Measurements from ENCODE around the gene EGLN3. TPM values are rescaled to one million over a fixed set of nuclear protein-coding genes. Genes with fewer than 3 reads are reported as not detected.

Gene EGLN3
- total RNA-seq, 3 donors from 2014 or later (not counting 1 experiment from before 2014, with no cell fraction given), result 0.52 to 1.1 (median 0.57) TPM

DNA sequence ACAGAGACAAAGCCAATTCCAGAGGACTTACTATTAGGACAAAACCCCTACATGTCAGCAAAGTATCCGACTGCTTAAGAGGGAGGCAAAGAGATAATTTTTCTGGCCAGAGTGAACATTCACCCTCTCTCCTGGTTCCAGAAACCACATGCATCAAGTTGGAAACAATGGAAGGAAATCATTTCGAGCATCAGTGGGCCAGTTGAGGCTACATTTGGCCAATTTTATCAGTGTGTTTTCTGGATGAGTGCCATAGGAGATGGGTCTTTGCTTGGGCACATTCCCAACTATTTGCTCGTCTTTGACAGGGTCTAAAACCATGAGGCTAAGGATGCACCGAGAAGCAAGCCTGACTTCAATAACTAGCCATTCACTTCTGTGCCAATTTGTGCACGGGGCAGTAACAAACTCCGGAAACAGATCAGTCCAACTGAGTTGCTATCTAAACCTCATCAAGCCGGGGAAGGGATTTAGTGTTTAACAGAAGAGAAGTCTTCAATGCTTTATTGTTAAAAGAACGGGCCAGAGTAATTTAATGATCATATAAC, 17.4 kb downstream of the EGLN3 start:
- intact Hi-C loops (cut with micrococcal nuclease), result no loop called here
- ATAC-seq (no peak), DNase-seq (no peak)
- H3K27me3 Mint-ChIP-seq (ENCODE audit: low read depth in 2 of 2), result peaks cover 3 to 4% of the 10 kb centered on the region in 2 donors
- no peaks in the 10 kb centered on the region for H3K9me3 ChIP-seq (ENCODE audit: control insufficient read depth, insufficient read depth, low read length)
- 93% methylated on average over 7 of the region's 8 CpGs for WGBS (ENCODE audit: insufficient coverage)
- no peak for TF ChIP-seq CTCF (IDR thresholded peaks at IDR 0.05)
- peaks cover 0 to 2% of the 10 kb centered on the region in 2 donors for H3K9me3 Mint-ChIP-seq
- no peak overlapping the region for H3K27ac ChIP-seq (ENCODE audit: low read length)
- H3K36me3 Mint-ChIP-seq, result no peaks in the 10 kb centered on the region
- H3K4me3 Mint-ChIP-seq, result no peak overlapping the region
- H3K27ac Mint-ChIP-seq, result no peak overlapping the region
- H3K4me3 ChIP-seq (ENCODE audit: low read length), result no peak overlapping the region
- no peaks in the 10 kb centered on the region for H3K4me1 Mint-ChIP-seq
- no peaks in the 10 kb centered on the region for H3K4me1 ChIP-seq (ENCODE audit: control insufficient read depth, insufficient read depth, low read length)
- no peaks in the 10 kb centered on the region for H3K27me3 ChIP-seq (ENCODE audit: control insufficient read depth, insufficient read depth, low read length)
- no peaks in the 10 kb centered on the region for H3K36me3 ChIP-seq (ENCODE audit: control insufficient read depth, insufficient read depth, low read length)

- DNase-seq (no peak), ATAC-seq (no peak)
- Histone ChIP-seq H3K4me1 (ENCODE audit: control insufficient read depth, insufficient read depth, low read length) (no peaks in the 10 kb centered on the region), H3K9me3 (ENCODE audit: control insufficient read depth, insufficient read depth, low read length) (no peaks in the 10 kb centered on the region), H3K27ac (ENCODE audit: low read length) (no peak overlapping the region), H3K27me3 (ENCODE audit: control insufficient read depth, insufficient read depth, low read length) (no peaks in the 10 kb centered on the region), H3K4me3 (ENCODE audit: low read length) (no peak overlapping the region), H3K36me3 (ENCODE audit: control insufficient read depth, insufficient read depth, low read length) (no peaks in the 10 kb centered on the region)
- intact Hi-C loops (cut with micrococcal nuclease), result no loop called here
- 84% methylated on average over 4 of the region's 4 CpGs for WGBS (ENCODE audit: insufficient coverage)
- no peak overlapping the region for H3K27ac Mint-ChIP-seq
- H3K36me3 Mint-ChIP-seq, result no peaks in the 10 kb centered on the region
- H3K9me3 Mint-ChIP-seq, result peaks cover 0 to 2% of the 10 kb centered on the region in 2 donors
- peaks cover 0 to 4% of the 10 kb centered on the region in 2 donors for H3K27me3 Mint-ChIP-seq (ENCODE audit: low read depth in 2 of 2)
- no peak for TF ChIP-seq CTCF (IDR thresholded peaks at IDR 0.05)
- no peak overlapping the region for H3K4me3 Mint-ChIP-seq
- no peaks in the 10 kb centered on the region for H3K4me1 Mint-ChIP-seq
Measured at GRCh38 chr14:33932576-33933345, 18.1 kb downstream of the EGLN3 start.

- TF ChIP-seq CTCF (IDR thresholded peaks at IDR 0.05), result no peak
- no peaks in the 10 kb centered on the region for H3K36me3 ChIP-seq (ENCODE audit: control insufficient read depth, insufficient read depth, low read length)
- Mint-ChIP-seq H3K27ac (no peak overlapping the region), H3K9me3 (peaks cover 0 to 2% of the 10 kb centered on the region in 2 donors), H3K27me3 (ENCODE audit: low read depth in 2 of 2) (peaks cover 0 to 4% of the 10 kb centered on the region in 2 donors), H3K36me3 (no peaks in the 10 kb centered on the region), H3K4me1 (no peaks in the 10 kb centered on the region), H3K4me3 (no peak overlapping the region)
- H3K27ac ChIP-seq (ENCODE audit: low read length), result no peak overlapping the region
- H3K9me3 ChIP-seq (ENCODE audit: control insufficient read depth, insufficient read depth, low read length), result no peaks in the 10 kb centered on the region
- no peak for ATAC-seq
- intact Hi-C loops (cut with micrococcal nuclease), result no loop called here
- DNase-seq, result no peak
- 94% methylated on average over 3 of the region's 3 CpGs for WGBS (ENCODE audit: insufficient coverage)
- no peak overlapping the region for H3K4me3 ChIP-seq (ENCODE audit: low read length)
- H3K27me3 ChIP-seq (ENCODE audit: control insufficient read depth, insufficient read depth, low read length), result no peaks in the 10 kb centered on the region
- H3K4me1 ChIP-seq (ENCODE audit: control insufficient read depth, insufficient read depth, low read length), result no peaks in the 10 kb centered on the region
Measured at GRCh38 chr14:33932033-33932432, 18.8 kb downstream of the EGLN3 start.

All from natural killer cell (primary cell).